Prostate gland (tissue), 2 donors: ENCODE data around the gene HECTD1. TPM values are rescaled to one million over a fixed set of nuclear protein-coding genes. Genes with fewer than 3 reads are reported as not detected.

ENCODE experiments used
- DNase-seq: peaks from one replicate; pipeline ENCODE4 v3.0.0-alpha.2; 2019; ENCODE audit warnings: low spot score
- H3K27ac ChIP-seq, 2 donors: fragments of 200-600 bp; sonication (generic); 2 replicates each; pipeline ENCODE4 v1.5.1; 2017 to 2019
- H3K27me3 ChIP-seq: fragments of 200-600 bp; sonication (generic); replicated peaks from 2 replicates; pipeline ENCODE4 v1.5.1; 2019; ENCODE audit not compliant: insufficient read depth
- H3K36me3 ChIP-seq, 2 donors: fragments of 200-600 bp; sonication (generic); 1 replicate in 1 of 2; 2 replicates in 1 of 2; pipeline versions ENCODE4 v1.5.1 to v1.8.1; 2017 to 2019
- H3K4me1 ChIP-seq: fragments of 200-600 bp; sonication (generic); replicated peaks from 2 replicates; pipeline ENCODE4 v1.5.1; 2019
- H3K4me3 ChIP-seq, 2 donors: fragments of 200-600 bp; sonication (generic); 2 replicates each; pipeline ENCODE4 v1.5.1; 2017 to 2019
- H3K9me3 ChIP-seq: fragments of 200-600 bp; sonication (generic); 2 replicates; pipeline ENCODE4 v1.5.1; 2017
- POLR2A ChIP-seq: fragments of 450-650 bp; IDR thresholded peaks from one replicate; pipeline ENCODE4 v1.6.1; 2016; ENCODE audit warnings: antibody characterized with exemption, mild to moderate bottlenecking
- POLR2AphosphoS5 ChIP-seq: sonication (generic); formaldehyde crosslinking; IDR thresholded peaks from one replicate; pipeline ENCODE4 v1.6.1; 2017; ENCODE audit warnings: antibody characterized with exemption
- WGBS: methylation state at CpG from one replicate; pipeline ENCODE4 v1.1.5; 2018; 5-methylcytosine and 5-hydroxymethylcytosine counted together
- intact Hi-C: fragments of 100-400 bp; cut with DNase I; formaldehyde crosslinking; loops from one replicate; pipeline ENCODE4 v1.14.2; 2022
- total RNA-seq, 2 donors: library from RNA; depleted of rRNA; stranded (reverse); fragments of >200 nt; gene quantifications; one replicate each; pipeline ENCODE4 v1.1.0, GENCODE V29; 2016
- TF ChIP-seq, protein P1 (sequence below), 4 experiments: fragments of 200-600 bp in 2 of 4; fragments of 450-650 bp in 2 of 4; sonication (generic) in 2 of 4; IDR thresholded peaks; 1 replicate in 3 of 4; 2 replicates in 1 of 4; pipeline ENCODE4 v1.5.1; 2016 to 2019; ENCODE audit warnings: antibody characterized with exemption in 4 of 4, mild to moderate bottlenecking in 2 of 4, moderate library complexity in 2 of 4

Gene HECTD1
- total RNA-seq, 2 donors from 2014 or later = 108 to 189 TPM

GRCh38 chr14:31219169-31219568, 11.6 kb upstream of the HECTD1 start:
- intact Hi-C loops = no loop called here
- Histone ChIP-seq H3K27me3 (no peaks in the 10 kb centered on the region), H3K4me3 (no peak overlapping the region), H3K4me1 (no peaks in the 10 kb centered on the region), H3K9me3 (no peaks in the 10 kb centered on the region), H3K36me3 (no peaks in the 10 kb centered on the region), H3K27ac (no peak overlapping the region)
- no peak for DNase-seq
- TF ChIP-seq, protein P1, sequence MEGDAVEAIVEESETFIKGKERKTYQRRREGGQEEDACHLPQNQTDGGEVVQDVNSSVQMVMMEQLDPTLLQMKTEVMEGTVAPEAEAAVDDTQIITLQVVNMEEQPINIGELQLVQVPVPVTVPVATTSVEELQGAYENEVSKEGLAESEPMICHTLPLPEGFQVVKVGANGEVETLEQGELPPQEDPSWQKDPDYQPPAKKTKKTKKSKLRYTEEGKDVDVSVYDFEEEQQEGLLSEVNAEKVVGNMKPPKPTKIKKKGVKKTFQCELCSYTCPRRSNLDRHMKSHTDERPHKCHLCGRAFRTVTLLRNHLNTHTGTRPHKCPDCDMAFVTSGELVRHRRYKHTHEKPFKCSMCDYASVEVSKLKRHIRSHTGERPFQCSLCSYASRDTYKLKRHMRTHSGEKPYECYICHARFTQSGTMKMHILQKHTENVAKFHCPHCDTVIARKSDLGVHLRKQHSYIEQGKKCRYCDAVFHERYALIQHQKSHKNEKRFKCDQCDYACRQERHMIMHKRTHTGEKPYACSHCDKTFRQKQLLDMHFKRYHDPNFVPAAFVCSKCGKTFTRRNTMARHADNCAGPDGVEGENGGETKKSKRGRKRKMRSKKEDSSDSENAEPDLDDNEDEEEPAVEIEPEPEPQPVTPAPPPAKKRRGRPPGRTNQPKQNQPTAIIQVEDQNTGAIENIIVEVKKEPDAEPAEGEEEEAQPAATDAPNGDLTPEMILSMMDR (IDR thresholded peaks at IDR 0.05) = no peak
- no peak for TF ChIP-seq POLR2AphosphoS5
- no peak for TF ChIP-seq POLR2A
- WGBS = 70% methylated on average over 3 of the region's 3 CpGs

- Histone ChIP-seq H3K27me3 (no peaks in the 10 kb centered on the region), H3K27ac (no peak overlapping the region), H3K4me3 (no peak overlapping the region), H3K9me3 (no peaks in the 10 kb centered on the region), H3K4me1 (no peaks in the 10 kb centered on the region), H3K36me3 (no peaks in the 10 kb centered on the region)
- intact Hi-C loops = no loop called here
- TF ChIP-seq, protein P1 (IDR thresholded peaks at IDR 0.05) = no peak
- TF ChIP-seq POLR2A = no peak
- TF ChIP-seq POLR2AphosphoS5 = no peak
- DNase-seq = no peak
- WGBS = 92% methylated on average over 9 of the region's 9 CpGs
These were observed 8.8 kb upstream of the HECTD1 start for GRCh38 chr14:31216359-31216758.

- Histone ChIP-seq H3K27ac (no peak overlapping the region), H3K4me1 (no peaks in the 10 kb centered on the region), H3K36me3 (no peaks in the 10 kb centered on the region), H3K9me3 (no peaks in the 10 kb centered on the region), H3K4me3 (no peak overlapping the region), H3K27me3 (no peaks in the 10 kb centered on the region)
- intact Hi-C loops = no loop called here
- TF ChIP-seq, protein P1 (IDR thresholded peaks at IDR 0.05) = no peak
- no peak for TF ChIP-seq POLR2A
- no peak for DNase-seq
- WGBS = 97% methylated on average over 2 of the region's 2 CpGs
These were observed 5.3 kb upstream of the HECTD1 start for GRCh38 chr14:31212893-31213292.

GRCh38 chr14:31209605-31210004, 2.0 kb upstream of the HECTD1 start:
- intact Hi-C loops = loop anchor here (5.0 kb wide), 1 partner anchor 42 kb away; no protein-coding TSS in a partner anchor
- no peaks in the 10 kb centered on the region for H3K27me3 ChIP-seq
- H3K4me3 ChIP-seq = no peak overlapping the region
- no peaks in the 10 kb centered on the region for H3K9me3 ChIP-seq
- TF ChIP-seq POLR2AphosphoS5 = no peak
- no peak for TF ChIP-seq POLR2A
- TF ChIP-seq, protein P1 (IDR thresholded peaks at IDR 0.05) = no peak
- DNase-seq = no peak
- no peaks in the 10 kb centered on the region for H3K4me1 ChIP-seq
- no peaks in the 10 kb centered on the region for H3K36me3 ChIP-seq
- no peak overlapping the region for H3K27ac ChIP-seq
- 95% methylated on average over 5 of the region's 5 CpGs for WGBS

- intact Hi-C loops = loop anchor here (5.0 kb wide), 1 partner anchor 41 kb away; no protein-coding TSS in a partner anchor
- 68% methylated on average over 16 of the region's 16 CpGs for WGBS
- H3K9me3 ChIP-seq = no peaks in the 10 kb centered on the region
- no peaks in the 10 kb centered on the region for H3K27me3 ChIP-seq
- H3K36me3 ChIP-seq = no peaks in the 10 kb centered on the region
- H3K27ac ChIP-seq = peak overlapping the region; percentile 98 to 99
- TF ChIP-seq POLR2AphosphoS5 = no peak
- TF ChIP-seq POLR2A = no peak
- TF ChIP-seq, protein P1 (IDR thresholded peaks at IDR 0.05) = no peak
- H3K4me1 ChIP-seq = no peaks in the 10 kb centered on the region
- no peak for DNase-seq
- peak overlapping the region; percentile 71 to 87 for H3K4me3 ChIP-seq
These were observed 1.2 kb upstream of the HECTD1 start for GRCh38 chr14:31208546-31209424.
